Activated CD4-positive, CD25-positive, alpha-beta regulatory T cell treated with anti-CD3 and anti-CD28 coated beads, Interleukin-2, amount 50 U/mL, for 72 hours (primary cell): Measurements from ENCODE around the gene TMEM14C.

Experiments
- DNase-seq: peaks from one replicate; pipeline ENCODE4 v3.0.0; 2021

TMEM14C gene

GRCh38 chr6:10771371-10771894, 48.6 kb downstream of the TMEM14C start:
- DNase-seq: no peak

GRCh38 chr6:10778230-10778629, 55.4 kb downstream of the TMEM14C start:
- no peak for DNase-seq

GRCh38 chr6:10779076-10779475, 56.2 kb downstream of the TMEM14C start:
- no peak for DNase-seq
